ENCODE data around the gene SMU1. TPM values are rescaled to one million over a fixed set of nuclear protein-coding genes. Genes with fewer than 3 reads are reported as not detected.

SMU1 gene
- total RNA-seq, 1 donor from 2014 or later = 27.6 TPM

DNA sequence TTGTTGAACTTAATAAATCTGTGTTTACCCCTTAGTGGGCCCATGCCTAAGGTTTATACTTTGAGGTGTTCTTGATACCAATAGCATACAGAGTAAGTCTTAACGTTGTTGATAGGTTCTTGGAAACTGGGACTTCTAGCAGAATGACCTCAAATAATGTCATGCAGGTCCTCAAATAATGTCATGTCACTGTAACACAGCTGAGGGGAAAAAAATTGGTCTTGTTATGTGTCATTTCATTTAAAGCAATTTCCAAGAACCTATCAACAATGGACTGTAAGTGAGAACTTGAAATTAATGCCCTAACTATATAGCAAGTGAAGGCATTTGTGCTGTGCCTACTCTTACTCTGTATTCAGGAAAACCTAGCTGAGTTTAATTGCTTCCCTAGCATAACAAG lies 44.2 kb downstream of the SMU1 start:
- no peak for DNase-seq (ENCODE audit: low spot score)
- H3K27me3 Mint-ChIP-seq (ENCODE audit: low read depth) = no peaks in the 10 kb centered on the region
- intact Hi-C loops (cut with micrococcal nuclease) = no loop called here
- H3K4me3 Mint-ChIP-seq (ENCODE audit: low read depth) = no peak overlapping the region
- peaks cover 40% of the 10 kb centered on the region for H3K4me1 Mint-ChIP-seq (ENCODE audit: low read depth)
- H3K36me3 Mint-ChIP-seq (ENCODE audit: low read depth) = peaks cover 92% of the 10 kb centered on the region
- no peaks in the 10 kb centered on the region for H3K9me3 Mint-ChIP-seq
- no peak overlapping the region for H3K27ac Mint-ChIP-seq

DNA sequence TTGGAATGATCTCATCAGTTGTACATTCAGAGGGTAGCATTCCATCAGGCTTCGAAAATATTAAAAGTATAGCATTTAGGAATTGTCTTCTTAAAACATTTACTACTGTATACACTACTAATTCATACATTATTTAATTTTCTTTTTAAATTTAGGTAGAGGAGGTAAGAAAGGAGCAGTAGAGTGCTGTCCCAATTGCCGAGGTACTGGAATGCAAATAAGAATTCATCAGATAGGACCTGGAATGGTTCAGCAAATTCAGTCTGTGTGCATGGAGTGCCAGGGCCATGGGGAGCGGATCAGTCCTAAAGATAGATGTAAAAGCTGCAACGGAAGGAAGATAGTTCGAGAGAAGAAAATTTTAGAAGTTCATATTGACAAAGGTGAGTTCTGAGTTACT lies 46.2 kb downstream of the SMU1 start:
- H3K4me1 Mint-ChIP-seq (ENCODE audit: low read depth) = peaks cover 44% of the 10 kb centered on the region
- peak overlapping the region; percentile 1 for H3K27ac Mint-ChIP-seq
- DNase-seq (ENCODE audit: low spot score) = no peak
- H3K27me3 Mint-ChIP-seq (ENCODE audit: low read depth) = no peaks in the 10 kb centered on the region
- peaks cover 93% of the 10 kb centered on the region for H3K36me3 Mint-ChIP-seq (ENCODE audit: low read depth)
- no peaks in the 10 kb centered on the region for H3K9me3 Mint-ChIP-seq
- intact Hi-C loops (cut with micrococcal nuclease) = no loop called here
- no peak overlapping the region for H3K4me3 Mint-ChIP-seq (ENCODE audit: low read depth)

DNA sequence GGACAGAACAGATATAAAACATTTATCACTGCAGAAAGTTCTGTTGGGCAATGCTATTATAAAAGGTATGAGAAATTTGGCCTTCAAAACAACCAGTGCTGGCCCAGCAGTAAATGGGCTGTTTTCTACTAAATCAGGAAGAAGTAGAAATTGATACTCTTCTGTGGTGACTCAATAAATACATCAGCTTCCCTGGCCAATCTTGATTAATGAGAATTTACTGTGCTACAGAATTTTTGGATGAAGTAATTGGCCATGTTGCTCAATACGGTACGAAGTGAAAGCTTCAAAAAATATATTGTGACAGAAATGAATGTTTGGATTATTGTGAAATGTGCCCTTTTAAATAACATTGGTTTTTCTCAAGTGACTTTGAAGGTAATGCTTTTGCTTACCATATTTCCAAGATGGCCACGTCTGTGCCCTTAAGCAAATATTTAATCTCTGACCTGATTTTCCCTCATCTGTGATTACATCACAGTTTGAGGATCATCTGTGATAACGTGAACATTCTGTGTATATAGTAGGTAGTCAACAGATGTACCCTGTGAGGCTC lies 47.2 kb downstream of the SMU1 start:
- H3K27ac Mint-ChIP-seq = no peak overlapping the region
- no peaks in the 10 kb centered on the region for H3K9me3 Mint-ChIP-seq
- no peaks in the 10 kb centered on the region for H3K27me3 Mint-ChIP-seq (ENCODE audit: low read depth)
- H3K36me3 Mint-ChIP-seq (ENCODE audit: low read depth) = peaks cover 88% of the 10 kb centered on the region
- H3K4me1 Mint-ChIP-seq (ENCODE audit: low read depth) = peaks cover 44% of the 10 kb centered on the region
- H3K4me3 Mint-ChIP-seq (ENCODE audit: low read depth) = peak overlapping the region; percentile 17
- DNase-seq (ENCODE audit: low spot score) = no peak
- intact Hi-C loops (cut with micrococcal nuclease) = no loop called here

DNA sequence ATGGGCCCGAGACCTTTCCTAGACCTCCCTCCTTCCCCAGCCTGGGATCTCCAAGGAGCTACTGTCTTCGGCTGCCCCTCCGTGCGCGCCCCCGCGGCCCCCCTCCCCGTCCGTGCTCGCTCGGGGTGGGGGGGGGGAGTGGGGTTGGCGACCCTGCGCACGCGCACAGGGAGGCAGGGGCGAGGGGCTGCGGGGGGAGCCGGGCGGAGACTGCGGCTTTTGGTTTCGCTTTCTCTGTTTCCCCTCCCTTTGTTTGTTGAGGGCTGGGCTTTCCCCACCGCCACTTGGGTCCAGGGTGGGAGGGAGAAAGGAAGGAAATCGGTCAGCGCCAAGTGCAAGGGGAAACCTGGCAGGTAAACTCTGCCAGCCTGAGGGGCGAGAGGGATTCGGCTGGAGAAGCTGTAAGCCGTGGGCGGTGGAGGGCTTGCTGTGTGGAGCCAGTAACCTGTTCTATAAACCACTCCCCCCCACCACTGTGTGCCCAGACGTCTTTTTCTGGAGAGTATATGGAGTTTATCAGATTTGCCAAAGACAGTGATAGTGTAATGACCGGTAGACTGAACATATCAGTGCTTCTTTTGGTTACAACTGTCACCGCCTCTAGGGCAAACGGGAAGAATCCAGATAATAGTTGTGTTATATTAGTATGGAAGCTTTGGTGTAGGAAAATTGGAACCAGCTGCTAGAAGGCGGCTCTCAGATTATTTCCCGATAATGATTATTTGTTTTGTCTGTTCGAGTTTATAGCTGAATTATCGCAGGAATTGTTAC lies 50.7 kb downstream of the SMU1 start:
- Mint-ChIP-seq H3K4me3 (ENCODE audit: low read depth) (peak overlapping the region; percentile 90), H3K36me3 (ENCODE audit: low read depth) (peaks cover 69% of the 10 kb centered on the region), H3K27ac (peak overlapping the region; percentile 96), H3K9me3 (no peaks in the 10 kb centered on the region), H3K27me3 (ENCODE audit: low read depth) (no peaks in the 10 kb centered on the region), H3K4me1 (ENCODE audit: low read depth) (peaks cover 57% of the 10 kb centered on the region)
- intact Hi-C loops (cut with micrococcal nuclease) = loop anchor here (1.0 to 2.0 kb wide), 7 partner anchors 17 to 473 kb away; partner anchors contain the start of genes APTX, BAG1, NFX1 and SMIM27
- DNase-seq (ENCODE audit: low spot score) = peak; percentile 81

DNA sequence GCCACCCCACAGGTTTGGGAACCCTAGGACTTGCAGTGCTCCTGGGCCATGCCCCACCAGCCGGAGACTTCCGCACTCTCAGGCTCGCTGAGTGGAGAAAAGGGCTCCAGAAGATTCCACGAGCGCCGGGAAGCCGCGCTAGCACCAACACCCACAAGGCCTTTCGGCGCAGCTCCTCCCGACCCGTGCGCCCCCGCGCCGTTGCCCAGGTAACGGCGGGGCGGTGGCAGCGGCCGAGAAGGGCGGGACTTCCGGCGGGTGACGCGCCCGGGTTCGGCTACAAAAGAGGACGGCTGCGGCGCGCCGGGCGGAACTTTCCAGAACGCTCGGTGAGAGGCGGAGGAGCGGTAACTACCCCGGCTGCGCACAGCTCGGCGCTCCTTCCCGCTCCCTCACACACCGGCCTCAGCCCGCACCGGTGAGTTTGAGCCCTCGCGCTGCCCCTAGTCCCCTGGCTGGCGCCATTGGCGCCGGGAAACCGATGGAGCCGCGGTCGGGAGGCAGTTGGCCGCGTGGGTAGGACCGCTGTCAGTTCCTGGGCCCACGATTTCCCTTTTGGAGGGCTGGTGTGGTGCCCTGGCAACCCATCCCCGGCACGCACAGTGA lies 51.4 kb downstream of the SMU1 start, which contains the start of gene DNAJA1:
DNAJA1 (plus strand) TSS at position 308 of the 606 bp plus-strand sequence. CDS start 1,212 bp downstream, outside the sequence.
- intact Hi-C loops (cut with micrococcal nuclease) = loop anchor here (1.0 kb wide), 6 partner anchors 24 to 473 kb away; partner anchors contain the start of genes APTX, BAG1, NFX1 and SMIM27
- Mint-ChIP-seq H3K4me1 (ENCODE audit: low read depth) (peaks cover 53% of the 10 kb centered on the region), H3K36me3 (ENCODE audit: low read depth) (peaks cover 68% of the 10 kb centered on the region), H3K27ac (peak within 1 kb of the TSS; percentile 96), H3K4me3 (ENCODE audit: low read depth) (peak within 1 kb of the TSS; percentile 90), H3K27me3 (ENCODE audit: low read depth) (no peaks in the 10 kb centered on the region), H3K9me3 (no peaks in the 10 kb centered on the region)
- peak; percentile 93 for DNase-seq (ENCODE audit: low spot score)

DNA sequence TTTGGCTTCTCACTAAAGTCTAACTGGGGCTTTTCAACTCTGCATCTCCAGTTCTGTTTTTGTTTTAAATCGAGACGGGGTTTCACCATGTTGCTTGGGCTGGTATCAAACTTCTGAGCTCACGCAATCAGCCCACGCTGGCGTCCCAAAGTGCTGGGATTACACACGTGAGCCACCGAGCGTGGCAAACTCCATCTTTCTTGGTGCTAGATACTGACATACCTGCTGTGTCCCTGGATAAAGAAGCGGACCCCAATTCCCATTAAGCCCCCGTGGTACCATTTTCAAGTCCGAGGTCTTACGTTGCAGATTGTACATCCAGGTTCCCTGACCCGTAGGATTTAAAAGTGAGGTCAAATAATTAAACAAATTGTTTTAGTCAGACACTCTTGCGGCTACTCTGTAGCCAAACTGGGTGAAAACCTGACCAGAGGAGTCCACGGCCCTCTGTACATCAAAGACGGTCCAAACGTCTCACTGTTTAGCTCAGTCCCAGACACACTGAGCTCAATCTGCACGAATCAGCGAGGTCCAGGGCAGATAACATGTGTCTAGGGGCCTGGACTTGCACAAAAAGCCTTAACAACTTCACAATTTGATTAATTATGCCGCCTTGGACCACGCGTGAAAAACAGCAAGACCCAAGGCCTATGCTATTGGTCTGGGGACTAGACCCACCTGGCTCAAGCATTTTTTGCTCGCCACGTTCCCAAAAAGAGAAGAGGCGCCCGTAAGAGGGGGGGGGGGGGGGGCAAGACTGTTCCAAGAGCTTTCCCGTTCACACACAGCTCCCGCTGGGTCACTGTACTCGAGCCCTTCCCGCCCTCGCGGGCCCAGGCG lies 52.1 kb downstream of the SMU1 start:
- Mint-ChIP-seq H3K27ac (peak overlapping the region; percentile 96), H3K4me3 (ENCODE audit: low read depth) (peak overlapping the region; percentile 90), H3K36me3 (ENCODE audit: low read depth) (peaks cover 61% of the 10 kb centered on the region), H3K27me3 (ENCODE audit: low read depth) (no peaks in the 10 kb centered on the region), H3K9me3 (no peaks in the 10 kb centered on the region), H3K4me1 (ENCODE audit: low read depth) (peaks cover 47% of the 10 kb centered on the region)
- DNase-seq (ENCODE audit: low spot score) = no peak
- intact Hi-C loops (cut with micrococcal nuclease) = no loop called here

DNA sequence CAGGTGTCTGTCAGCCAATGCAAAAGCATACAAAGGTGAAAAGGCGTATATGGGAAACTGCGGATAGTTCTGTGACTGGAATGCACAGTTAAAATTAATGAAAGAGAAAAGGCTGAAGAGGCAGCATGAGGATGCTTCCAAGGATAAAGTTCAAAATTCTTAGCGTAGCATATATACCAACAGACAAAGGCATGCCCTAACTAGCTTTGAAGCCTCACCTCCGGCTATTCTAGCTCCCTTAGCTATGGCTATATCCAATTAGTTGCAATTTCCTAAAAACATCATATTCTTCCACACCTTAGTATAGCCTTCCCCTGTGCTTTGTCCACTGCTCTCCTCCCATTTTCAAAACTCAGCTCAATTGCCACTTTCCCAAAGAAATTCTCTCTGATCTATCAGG lies 52.8 kb downstream of the SMU1 start:
- H3K4me1 Mint-ChIP-seq (ENCODE audit: low read depth) = peaks cover 41% of the 10 kb centered on the region
- peak overlapping the region; percentile 96 for H3K27ac Mint-ChIP-seq
- peaks cover 55% of the 10 kb centered on the region for H3K36me3 Mint-ChIP-seq (ENCODE audit: low read depth)
- H3K27me3 Mint-ChIP-seq (ENCODE audit: low read depth) = no peaks in the 10 kb centered on the region
- peak overlapping the region; percentile 90 for H3K4me3 Mint-ChIP-seq (ENCODE audit: low read depth)
- intact Hi-C loops (cut with micrococcal nuclease) = no loop called here
- DNase-seq (ENCODE audit: low spot score) = no peak
- H3K9me3 Mint-ChIP-seq = no peaks in the 10 kb centered on the region

DNA sequence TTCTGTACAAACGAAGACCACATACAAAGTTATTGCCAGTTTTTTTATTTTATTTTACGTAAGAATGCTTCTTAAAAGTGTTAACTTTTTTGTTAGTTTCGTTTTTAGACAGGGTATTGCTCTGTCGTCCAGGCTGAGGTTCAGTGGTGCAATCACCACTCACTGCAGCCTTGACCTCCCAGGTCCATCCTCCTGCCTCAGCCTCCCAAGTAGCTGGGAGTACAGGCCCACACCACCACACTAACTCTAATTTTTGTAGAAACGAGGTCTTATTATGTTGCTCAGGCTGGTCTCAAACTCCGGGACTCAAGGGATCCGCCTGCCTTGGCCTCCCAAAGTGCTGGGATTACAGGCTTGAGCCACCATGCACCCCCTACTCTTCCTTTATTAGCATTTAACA lies 53.7 kb downstream of the SMU1 start:
- Mint-ChIP-seq H3K36me3 (ENCODE audit: low read depth) (peaks cover 45% of the 10 kb centered on the region), H3K27ac (no peak overlapping the region), H3K4me1 (ENCODE audit: low read depth) (peaks cover 34% of the 10 kb centered on the region), H3K27me3 (ENCODE audit: low read depth) (no peaks in the 10 kb centered on the region), H3K4me3 (ENCODE audit: low read depth) (no peak overlapping the region), H3K9me3 (no peaks in the 10 kb centered on the region)
- intact Hi-C loops (cut with micrococcal nuclease) = no loop called here
- DNase-seq (ENCODE audit: low spot score) = no peak

DNA sequence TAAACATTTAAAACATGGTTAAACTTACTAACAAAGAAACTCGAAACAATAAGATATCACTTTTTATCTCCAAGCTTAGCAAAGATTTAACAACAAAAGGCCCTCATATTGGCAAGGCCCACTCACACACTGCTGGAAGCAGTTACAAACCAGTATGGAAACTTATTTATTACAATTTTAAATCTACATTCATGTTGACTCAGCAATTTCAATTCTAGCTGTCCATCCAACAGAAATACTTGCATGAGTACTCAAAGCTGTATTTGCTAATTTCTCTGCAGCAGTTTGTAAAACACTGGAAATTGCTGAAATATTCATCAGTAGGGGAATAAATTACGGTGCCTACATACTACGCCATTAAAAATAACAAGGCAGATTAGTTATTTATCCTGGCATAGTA lies 54.2 kb downstream of the SMU1 start:
- DNase-seq (ENCODE audit: low spot score) = no peak
- intact Hi-C loops (cut with micrococcal nuclease) = no loop called here
- Mint-ChIP-seq H3K27ac (no peak overlapping the region), H3K9me3 (no peaks in the 10 kb centered on the region), H3K36me3 (ENCODE audit: low read depth) (peaks cover 43% of the 10 kb centered on the region), H3K4me3 (ENCODE audit: low read depth) (no peak overlapping the region), H3K27me3 (ENCODE audit: low read depth) (no peaks in the 10 kb centered on the region), H3K4me1 (ENCODE audit: low read depth) (peaks cover 37% of the 10 kb centered on the region)

DNA sequence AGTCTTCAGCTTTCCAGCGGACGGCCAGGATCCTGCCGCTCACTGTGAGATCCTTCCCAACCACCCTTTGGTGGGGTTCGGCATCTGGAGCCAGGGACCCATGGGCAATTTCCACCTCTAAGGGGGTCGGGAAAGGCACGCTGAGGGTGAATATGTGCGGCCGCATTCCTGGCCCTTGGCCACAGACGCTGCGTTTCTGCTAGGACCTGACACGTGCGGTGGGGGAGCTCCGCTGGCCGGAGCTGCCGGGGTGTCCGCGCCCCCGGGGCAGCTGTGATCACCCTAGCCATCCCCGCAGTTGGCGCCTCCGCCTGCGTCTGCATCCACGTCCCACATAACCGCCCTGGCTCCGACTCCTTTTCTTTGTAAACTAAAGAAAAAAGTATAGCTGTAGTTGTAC lies 56.7 kb downstream of the SMU1 start:
- Mint-ChIP-seq H3K36me3 (ENCODE audit: low read depth) (peaks cover 29% of the 10 kb centered on the region), H3K27me3 (ENCODE audit: low read depth) (no peaks in the 10 kb centered on the region), H3K27ac (no peak overlapping the region), H3K4me3 (ENCODE audit: low read depth) (no peak overlapping the region), H3K9me3 (no peaks in the 10 kb centered on the region), H3K4me1 (ENCODE audit: low read depth) (peaks cover 27% of the 10 kb centered on the region)
- intact Hi-C loops (cut with micrococcal nuclease) = no loop called here
- no peak for DNase-seq (ENCODE audit: low spot score)

DNA sequence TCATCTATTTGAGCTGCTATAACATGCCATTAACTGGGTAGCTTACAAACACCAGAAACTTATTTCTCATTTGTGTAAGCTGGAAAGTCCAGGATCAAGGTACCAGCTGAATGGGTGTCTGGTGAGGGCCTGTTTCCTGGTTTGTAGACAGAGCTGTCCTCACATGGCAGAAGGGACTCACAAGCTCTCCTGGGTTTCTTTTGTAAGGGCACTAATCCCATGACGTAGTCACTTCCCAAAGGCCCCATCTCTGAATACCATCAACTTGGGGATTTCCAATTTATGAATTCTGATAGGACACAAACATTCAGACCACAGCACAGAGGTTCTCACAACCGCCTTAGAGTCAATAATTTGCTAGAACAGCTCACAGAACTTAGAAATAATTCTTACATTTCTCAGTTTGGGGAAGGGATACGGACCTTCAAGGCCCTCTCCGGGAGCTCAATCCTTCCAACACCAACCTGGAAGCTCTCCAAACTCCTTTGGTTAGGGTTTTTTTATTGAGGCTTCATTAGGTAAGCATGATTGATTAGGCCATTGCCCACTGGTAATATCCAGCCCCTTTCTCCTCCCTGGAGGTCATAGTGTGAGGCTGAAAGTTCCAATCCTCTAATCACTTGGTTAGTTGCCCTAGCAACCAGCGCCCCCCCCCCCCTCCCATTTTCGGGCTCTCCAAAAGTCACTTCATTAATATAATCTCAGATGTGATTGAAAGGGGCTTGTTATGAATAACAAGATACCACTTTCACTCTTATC lies 59.0 kb downstream of the SMU1 start:
- H3K36me3 Mint-ChIP-seq (ENCODE audit: low read depth) = peaks cover 19% of the 10 kb centered on the region
- no peak for DNase-seq (ENCODE audit: low spot score)
- no peak overlapping the region for H3K4me3 Mint-ChIP-seq (ENCODE audit: low read depth)
- H3K4me1 Mint-ChIP-seq (ENCODE audit: low read depth) = peaks cover 13% of the 10 kb centered on the region
- intact Hi-C loops (cut with micrococcal nuclease) = no loop called here
- H3K9me3 Mint-ChIP-seq = no peaks in the 10 kb centered on the region
- H3K27me3 Mint-ChIP-seq (ENCODE audit: low read depth) = no peaks in the 10 kb centered on the region
- H3K27ac Mint-ChIP-seq = no peak overlapping the region

DNA sequence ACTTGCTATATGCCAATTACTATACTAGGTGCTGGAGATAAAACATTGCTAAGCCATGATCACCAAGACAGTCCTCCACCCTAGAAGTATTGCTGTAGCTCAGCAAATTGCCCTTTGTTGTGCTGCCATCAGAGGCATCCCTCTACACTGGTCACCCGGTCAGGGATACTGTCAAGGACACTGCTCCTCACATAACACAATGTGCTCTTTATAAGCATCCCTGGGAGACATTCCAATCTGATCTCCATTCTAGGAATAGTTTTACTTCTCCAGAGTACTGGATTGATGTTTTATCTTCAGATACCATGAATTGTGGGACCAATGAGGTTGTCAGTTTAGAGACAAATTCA lies 61.8 kb downstream of the SMU1 start:
- Mint-ChIP-seq H3K4me3 (ENCODE audit: low read depth) (no peak overlapping the region), H3K36me3 (ENCODE audit: low read depth) (peaks cover 6% of the 10 kb centered on the region), H3K27ac (no peak overlapping the region), H3K9me3 (no peaks in the 10 kb centered on the region), H3K4me1 (ENCODE audit: low read depth) (peaks cover 3% of the 10 kb centered on the region), H3K27me3 (ENCODE audit: low read depth) (no peaks in the 10 kb centered on the region)
- no peak for DNase-seq (ENCODE audit: low spot score)
- intact Hi-C loops (cut with micrococcal nuclease) = no loop called here

Data from activated T-helper 2 cell treated with anti-CD3 and anti-CD28 coated beads, Interferon-gamma antibody, Interleukin-2, Interleukin-4, amounts not matched to agents 10 μg/mL and 5 μg/mL and 100 μg/mL, durations not matched to agents 14 hours and 24 hours and 36 hours (primary cell).